Activated naive CD4-positive, alpha-beta T cell treated with anti-CD3 and anti-CD28 coated beads, Interleukin-2, amount 50 U/mL, for 16 hours (primary cell): ENCODE results near the gene OR5A2.
"Not testable (repeated sequence)": the region's sequence is repeated elsewhere in the genome, so short reads cannot be mapped to it uniquely, and the experiment has no call there.

Source experiments
- DNase-seq: peaks from one replicate; pipeline ENCODE4 v3.0.0-alpha.2; 2020

The OR5A2 gene

DNA sequence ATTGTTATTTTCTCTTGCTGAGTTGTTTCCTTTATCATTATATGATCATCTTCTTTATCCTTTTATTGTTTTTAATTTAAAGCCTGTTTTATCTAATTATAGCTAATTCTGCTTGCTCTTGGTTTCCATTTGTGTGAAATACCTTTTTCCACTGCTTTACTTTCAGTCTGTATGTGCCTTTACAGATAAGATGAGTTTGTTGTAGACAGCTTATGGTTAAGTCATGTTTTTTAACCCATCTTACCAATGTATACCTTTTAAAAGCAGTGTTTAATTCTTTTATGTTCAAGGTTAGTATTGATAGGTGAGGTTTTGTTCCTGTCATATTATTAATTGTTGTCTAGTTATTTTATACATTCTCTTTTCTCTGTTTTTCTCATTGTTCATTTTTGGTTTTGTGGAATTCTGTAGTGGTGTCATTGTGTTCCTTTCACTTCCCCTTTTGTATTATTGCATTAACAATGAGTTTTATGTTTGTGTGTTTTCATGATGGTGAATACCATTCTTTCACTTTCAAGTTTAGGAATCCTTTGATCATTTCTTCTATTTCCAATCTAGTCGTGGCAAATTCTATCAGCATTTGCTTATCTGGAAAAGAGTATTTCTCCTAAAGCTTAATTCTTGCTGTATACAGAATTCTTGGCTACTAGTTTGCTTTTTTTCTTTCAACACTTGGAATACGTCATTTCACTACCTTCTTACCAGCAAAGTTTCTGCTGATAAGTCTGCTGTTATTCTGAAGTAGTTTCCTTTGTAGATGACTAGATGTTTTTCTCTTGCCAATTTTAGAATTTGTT is 45.8 kb downstream of the OR5A2 start:
- DNase-seq, result no peak

DNA sequence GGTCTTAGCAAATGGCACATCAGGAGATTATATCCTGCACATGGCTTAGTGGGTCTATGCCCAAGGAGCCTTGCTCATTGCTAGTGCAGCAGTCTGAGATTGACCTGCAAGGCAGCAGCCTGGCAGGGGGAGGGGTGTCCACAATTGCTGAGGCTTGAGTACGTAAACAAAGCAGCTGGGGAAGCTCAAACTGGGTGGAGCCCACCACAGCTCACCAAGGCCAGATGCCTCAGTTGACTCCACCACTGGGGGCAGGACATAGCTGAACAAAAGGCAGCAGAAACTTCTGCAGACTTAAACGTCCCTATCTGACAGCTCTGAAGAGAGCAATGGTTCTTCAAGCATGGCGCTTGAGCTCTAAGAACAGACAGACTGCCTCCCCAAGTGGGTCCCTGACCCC is 53.9 kb downstream of the OR5A2 start:
- not testable (repeated sequence) for DNase-seq

DNA sequence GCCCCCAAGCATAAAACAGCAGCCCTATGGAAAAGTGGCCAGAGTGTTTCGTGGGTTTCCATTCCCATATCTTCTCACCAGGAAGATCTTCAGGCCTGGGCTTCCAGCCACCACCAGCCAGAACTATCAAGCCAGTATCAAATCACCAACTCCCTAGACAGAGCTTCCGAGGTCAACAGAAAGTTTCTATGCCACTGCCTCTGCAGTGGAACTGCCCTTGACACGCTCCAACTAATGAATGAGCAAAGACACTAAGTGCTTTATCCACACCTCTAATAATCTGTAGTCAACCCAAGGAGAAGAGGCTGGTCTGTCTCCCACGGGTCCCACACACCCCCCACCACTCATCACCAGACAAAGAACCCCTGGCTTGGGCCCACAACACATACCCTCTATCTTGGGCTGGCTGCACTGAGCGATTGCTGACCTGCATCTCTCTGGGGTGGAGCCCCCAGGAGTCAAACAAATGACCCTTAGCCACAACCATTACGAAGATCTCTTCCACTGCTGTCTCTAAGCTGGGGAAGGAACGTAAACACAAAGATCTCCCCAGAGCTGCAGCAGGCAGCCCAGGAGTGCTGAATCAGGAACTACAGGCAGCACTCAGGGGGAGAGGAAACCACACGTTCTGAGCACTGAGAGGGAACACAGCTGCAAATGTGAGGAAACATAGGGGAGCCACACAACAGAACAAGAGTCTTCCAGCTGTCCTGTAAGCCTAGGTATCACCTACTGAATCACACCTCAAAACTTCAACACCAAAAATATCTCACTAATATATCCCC is 57.8 kb downstream of the OR5A2 start:
- DNase-seq, result no peak
